ENCODE data around the gene KCNQ2.

GRCh38 chr20:63492518-63492917, 20.1 kb upstream of the KCNQ2 start:
- TF ChIP-seq POLR2A (IDR thresholded peaks at IDR 0.05; ENCODE audit: borderline replicate concordance, extremely low read depth, insufficient read depth, insufficient read length) (no peak), CTCF (IDR thresholded peaks at IDR 0.05 in 2 of 3, conservative IDR thresholded peaks at IDR 0.05 in 1 of 3; ENCODE audit: borderline replicate concordance in 1 of 3, insufficient read depth in 1 of 3, low read depth in 2 of 3, low read length in 2 of 3) (no peak), JUND (IDR thresholded peaks at IDR 0.05) (no peak), EZH2 (IDR thresholded peaks at IDR 0.05) (no peak), EZH2phosphoT487 (IDR thresholded peaks at IDR 0.05; ENCODE audit: borderline replicate concordance) (no peak), RAD21 (IDR thresholded peaks at IDR 0.05; ENCODE audit: low read depth) (no peak), SP1 (IDR thresholded peaks at IDR 0.05; ENCODE audit: low read depth) (no peak), TCF7L2 (IDR thresholded peaks at IDR 0.05; ENCODE audit: borderline replicate concordance, extremely low read depth, insufficient read depth, insufficient read length) (no peak), ZBTB33 (IDR thresholded peaks at IDR 0.05; ENCODE audit: extremely low read depth, insufficient replicate concordance, low read length) (no peak), YY1 (IDR thresholded peaks at IDR 0.05; ENCODE audit: extremely low read depth, insufficient replicate concordance, low read depth, low read length) (no peak), REST (IDR thresholded peaks at IDR 0.05; ENCODE audit: low read depth) (no peak), POLR2AphosphoS5 (IDR thresholded peaks at IDR 0.05; ENCODE audit: low read depth, low read length) (no peak), ATF3 (IDR thresholded peaks at IDR 0.05) (no peak)

Data from HCT116 (cell line).